ENCODE data around the gene JPH3.
"Not testable (repeated sequence)": the region's sequence is repeated elsewhere in the genome, so short reads cannot be mapped to it uniquely, and the experiment has no call there.

JPH3 gene

GRCh38 chr16:87575027-87575804, 27.1 kb upstream of the JPH3 start:
- no peak for DNase-seq

- no peak for DNase-seq
Observed at GRCh38 chr16:87576171-87576570, 26.1 kb upstream of the JPH3 start.

GRCh38 chr16:87578142-87578930, 24.0 kb upstream of the JPH3 start:
- not testable (repeated sequence) for DNase-seq

- DNase-seq, result no peak
Observed at GRCh38 chr16:87579691-87580090, 22.6 kb upstream of the JPH3 start.

GRCh38 chr16:87580855-87581261, 21.4 kb upstream of the JPH3 start:
- no peak for DNase-seq

GRCh38 chr16:87581857-87582215, 20.5 kb upstream of the JPH3 start:
- DNase-seq, result peak; percentile 56

- no peak for DNase-seq
Observed at GRCh38 chr16:87582216-87582965, 19.9 kb upstream of the JPH3 start.

GRCh38 chr16:87582966-87583325, 19.4 kb upstream of the JPH3 start:
- DNase-seq, result no peak

GRCh38 chr16:87583453-87584131, 18.7 kb upstream of the JPH3 start:
- no peak for DNase-seq

- DNase-seq, result no peak
Observed at GRCh38 chr16:87584271-87584670, 18.0 kb upstream of the JPH3 start.

GRCh38 chr16:87584975-87585374, 17.3 kb upstream of the JPH3 start:
- no peak for DNase-seq

GRCh38 chr16:87585442-87586200, 16.7 kb upstream of the JPH3 start:
- no peak for DNase-seq

- no peak for DNase-seq
Observed at GRCh38 chr16:87586201-87586782, 16.0 kb upstream of the JPH3 start.

GRCh38 chr16:87587636-87588035, 14.7 kb upstream of the JPH3 start:
- DNase-seq, result no peak

- no peak for DNase-seq
Observed at GRCh38 chr16:87592018-87592712, 10.1 kb upstream of the JPH3 start.

- DNase-seq, result no peak
Observed at GRCh38 chr16:87593710-87594258, 8.5 kb upstream of the JPH3 start.

GRCh38 chr16:87595712-87596111, 6.6 kb upstream of the JPH3 start:
- no peak for DNase-seq

- DNase-seq, result no peak
Observed at GRCh38 chr16:87597324-87597830, 4.9 kb upstream of the JPH3 start.

- DNase-seq, result no peak
Observed at GRCh38 chr16:87598431-87598830, 3.9 kb upstream of the JPH3 start.

GRCh38 chr16:87600246-87600645, 2.1 kb upstream of the JPH3 start:
- no peak for DNase-seq

Data from OCI-M1 (cell line).